Myocyte (in vitro differentiated cells): ENCODE data around the gene WBP4. TPM values are rescaled to one million over a fixed set of nuclear protein-coding genes. Genes with fewer than 3 reads are reported as not detected.
A peak's percentile ranks its signal among the peaks of the same experiment; 100 is the strongest.
"Not testable (repeated sequence)": the region's sequence is repeated elsewhere in the genome, so short reads cannot be mapped to it uniquely, and the experiment has no call there.

ENCODE experiments used
- DNase-seq: peaks from one replicate; pipeline ENCODE4 v3.0.0-alpha.2; 2012; ENCODE audit warnings: low read depth
- polyA plus RNA-seq: library from polyadenylated mRNA; unstranded; fragments of >200 nt; gene quantifications from one replicate; pipeline ENCODE4 v1.2.1, GENCODE V29; 2012; ENCODE audit warnings: missing spikeins
- total RNA-seq: library from RNA; depleted of rRNA; stranded (reverse); fragments of >200 nt; gene quantifications from 2 replicates; pipeline ENCODE4 v1.2.3, GENCODE V29; 2014

WBP4 gene
- total RNA-seq: 9.9 and 12.1 TPM in 2 replicates
- 6.3 TPM for polyA plus RNA-seq

GRCh38 chr13:41061075-41061913 lies at the start of gene WBP4:
TSS of gene WBP4 (plus strand) at chr13:41061509. CDS start at chr13:41061674, 165 bp downstream.
- DNase-seq: peak; percentile 97

DNA sequence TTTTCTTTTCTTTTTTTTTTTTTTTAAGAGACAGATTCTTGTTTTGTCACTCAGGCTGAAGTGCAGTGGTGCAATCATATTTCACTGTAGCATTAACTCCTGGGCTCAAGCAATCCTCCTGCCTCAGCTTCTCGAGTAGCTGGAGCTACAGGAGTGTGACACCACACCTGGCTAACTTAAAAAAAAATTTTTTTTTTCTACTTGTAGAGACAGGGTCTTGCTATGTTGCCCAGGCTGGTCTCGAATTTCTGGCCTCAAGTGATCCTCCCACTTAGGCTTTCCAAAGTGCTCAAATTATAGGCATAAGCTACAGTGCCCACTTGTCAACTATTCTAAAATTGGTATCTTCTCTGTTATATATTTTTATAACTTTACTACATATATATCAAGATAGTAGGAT lies 48.8 kb upstream of the WBP4 start:
- DNase-seq: no peak

GRCh38 chr13:41013835-41014234 lies 47.5 kb upstream of the WBP4 start:
- no peak for DNase-seq

- no peak for DNase-seq
Observed at GRCh38 chr13:41015920-41016319, 45.4 kb upstream of the WBP4 start.

DNA sequence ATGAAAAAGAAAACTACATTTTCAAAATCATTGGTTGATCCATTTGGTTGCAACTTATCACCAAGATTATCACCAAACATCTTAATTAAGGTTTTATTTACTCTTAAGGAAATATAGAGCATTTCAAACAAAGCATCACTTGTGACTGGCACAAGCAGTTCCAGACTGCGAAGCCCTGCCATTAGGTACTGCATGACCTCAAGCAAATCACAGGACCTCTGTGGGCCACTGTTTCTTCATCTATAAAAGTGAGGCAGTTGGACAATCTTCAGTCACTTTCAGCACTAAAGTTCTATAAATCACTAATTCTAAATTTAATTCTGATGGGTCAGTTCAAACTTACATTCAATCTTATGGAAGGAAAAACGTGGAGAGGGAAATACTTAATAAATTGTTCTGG lies 44.1 kb upstream of the WBP4 start:
- DNase-seq: no peak

GRCh38 chr13:41017817-41018601 lies 43.3 kb upstream of the WBP4 start:
- DNase-seq: no peak

- no peak for DNase-seq
Observed at GRCh38 chr13:41018602-41018948, 42.7 kb upstream of the WBP4 start.

- peak; percentile 74 for DNase-seq
Observed at GRCh38 chr13:41019011-41019487, 42.3 kb upstream of the WBP4 start, which contains the start of gene ELF1. TSS of gene ELF1 (minus strand) at chr13:41019316. CDS start at chr13:40982054, 37,262 bp downstream.

DNA sequence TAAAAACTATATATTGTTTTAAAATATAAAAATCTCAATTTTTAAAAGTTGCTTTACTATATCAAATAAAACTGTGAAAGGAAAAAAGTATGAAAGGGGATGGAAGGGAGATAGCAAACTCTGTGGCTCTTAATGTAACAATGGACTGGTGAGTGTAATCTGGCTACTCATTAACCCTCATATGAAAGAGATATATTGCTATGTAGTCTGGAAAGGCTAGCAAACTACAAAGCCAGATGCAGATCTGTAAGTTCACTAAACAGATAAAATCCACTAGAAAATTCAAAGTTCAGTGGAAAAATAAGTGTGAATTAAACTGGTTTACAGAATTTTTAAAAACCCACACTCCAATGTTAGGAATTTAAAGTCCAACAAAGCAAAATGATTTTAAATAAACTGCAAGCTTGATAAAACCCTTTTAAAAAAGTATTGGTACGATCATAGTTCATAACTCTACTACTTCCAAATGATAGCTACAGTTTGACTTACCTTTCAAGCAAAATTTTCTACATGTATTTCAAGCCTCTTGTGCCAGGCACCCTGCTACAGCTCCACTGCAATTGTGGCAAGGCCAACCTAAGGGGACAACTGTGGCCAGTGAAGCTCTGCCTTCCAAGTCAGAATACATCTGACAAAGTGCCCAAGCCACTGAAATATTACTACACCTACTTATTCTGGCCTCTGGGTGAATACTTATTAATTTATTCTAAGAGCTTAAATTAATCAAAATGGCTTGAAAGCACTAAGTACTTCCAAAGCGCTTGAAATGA lies 41.5 kb upstream of the WBP4 start:
- peak; percentile 40 for DNase-seq

DNA sequence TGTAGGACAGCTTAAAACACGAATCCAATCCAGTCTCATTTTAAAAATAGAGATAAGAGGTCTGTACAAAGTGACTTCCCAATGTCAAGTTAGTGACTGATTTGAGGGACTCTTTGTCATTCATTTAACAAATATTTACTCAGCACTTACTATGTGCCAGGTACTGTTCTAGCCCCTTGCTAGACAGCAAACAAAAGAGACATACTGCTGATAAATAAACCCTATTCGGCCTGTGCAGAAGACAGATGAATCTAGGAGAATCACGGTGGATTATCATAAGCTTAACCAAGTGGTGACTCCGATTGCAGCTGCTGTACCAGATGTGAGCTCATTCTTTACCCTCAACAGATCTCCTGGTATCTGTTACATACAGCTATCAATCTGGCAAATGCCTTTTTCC lies 35.8 kb upstream of the WBP4 start:
- DNase-seq: no peak

GRCh38 chr13:41026788-41027187 lies 34.5 kb upstream of the WBP4 start:
- DNase-seq: peak; percentile 68

DNA sequence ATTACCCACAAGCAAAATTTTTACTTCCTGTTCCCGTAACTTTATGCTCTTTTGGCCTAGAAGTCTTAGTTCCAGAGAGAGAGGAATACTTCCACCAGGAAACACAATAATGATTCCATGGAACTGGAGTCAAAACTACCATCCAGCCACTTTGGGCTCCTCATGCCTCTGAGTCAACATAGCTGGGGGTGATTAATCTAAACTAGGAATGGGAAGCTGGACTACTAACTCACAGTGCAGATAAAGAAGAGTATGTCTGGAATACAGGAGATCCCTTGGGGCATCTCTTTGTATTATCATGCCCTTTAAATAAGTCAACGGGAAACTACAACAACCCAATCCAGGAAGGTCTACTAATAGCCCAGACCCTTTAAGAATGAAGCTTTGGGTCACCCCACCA lies 33.3 kb upstream of the WBP4 start:
- no peak for DNase-seq

DNA sequence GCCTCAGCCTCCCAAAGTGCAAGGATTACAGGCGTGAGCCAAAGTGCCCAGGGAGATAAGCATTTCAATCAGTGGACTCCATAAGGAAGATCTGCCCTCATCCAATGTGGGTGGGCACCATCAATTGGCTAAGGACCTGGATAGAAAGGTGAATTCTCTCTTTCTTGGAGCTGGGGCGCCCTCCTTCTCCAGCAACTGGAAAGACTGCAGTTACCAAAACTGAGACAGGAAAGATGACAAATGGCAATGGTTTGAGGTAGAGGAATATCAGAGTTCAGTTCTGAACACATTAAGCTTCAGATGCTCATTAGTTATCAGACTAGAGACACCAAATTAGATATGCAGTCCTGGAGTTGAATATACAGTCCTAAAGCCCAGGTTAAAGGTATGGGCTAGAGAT lies 31.7 kb upstream of the WBP4 start:
- no peak for DNase-seq

DNA sequence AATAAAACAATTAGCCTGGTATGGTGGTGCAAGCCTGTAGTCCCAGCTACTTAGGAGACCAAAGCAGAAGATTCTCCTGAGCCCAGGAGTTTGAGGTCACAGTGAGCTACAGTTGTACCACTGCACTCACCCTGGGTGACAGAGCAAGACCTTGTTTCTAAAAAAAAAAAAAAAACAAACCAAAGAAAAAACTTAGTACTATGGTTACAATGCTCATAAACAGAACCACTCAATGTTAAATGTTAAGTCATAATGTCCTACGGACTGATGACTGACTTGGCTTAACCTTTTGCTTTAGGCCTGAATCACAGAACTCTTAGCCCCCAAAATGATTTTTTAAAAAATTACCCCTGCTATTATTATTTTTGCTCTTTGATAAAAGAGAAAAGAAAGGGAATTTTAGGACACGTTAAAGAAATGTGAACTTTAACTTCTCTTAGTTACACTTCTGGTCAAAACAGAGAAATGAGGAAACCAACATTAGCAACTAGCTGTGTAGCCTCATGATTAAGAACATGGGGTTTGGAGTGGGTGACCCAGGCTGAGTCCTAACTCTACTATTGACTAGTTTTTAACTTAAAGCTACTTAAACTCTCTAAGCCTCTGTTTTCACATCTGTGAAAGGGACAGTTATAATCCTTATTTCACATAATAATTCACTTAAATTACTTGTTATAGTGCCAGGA lies 28.5 kb upstream of the WBP4 start:
- no peak for DNase-seq

DNA sequence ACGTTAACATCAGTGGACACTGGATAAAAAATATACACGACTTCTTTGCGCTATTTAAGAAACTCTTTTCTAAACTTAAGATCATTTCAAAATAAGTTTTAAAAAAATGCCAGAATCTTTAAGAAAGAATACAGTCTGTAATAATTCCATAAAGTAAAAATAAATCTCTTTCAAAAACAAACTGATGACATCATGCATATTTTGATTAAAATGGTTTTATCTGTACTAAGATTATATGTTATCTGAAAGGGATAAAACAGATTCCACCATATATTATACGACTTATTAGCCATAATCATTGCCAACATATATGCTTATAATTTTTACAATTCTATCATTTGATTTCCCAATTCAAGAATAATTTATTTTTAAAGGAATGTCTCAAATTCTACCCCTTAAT lies 26.9 kb upstream of the WBP4 start:
- DNase-seq: no peak

- no peak for DNase-seq
Observed at GRCh38 chr13:41034881-41035280, 26.4 kb upstream of the WBP4 start.

GRCh38 chr13:41036557-41036956 lies 24.8 kb upstream of the WBP4 start:
- not testable (repeated sequence) for DNase-seq

DNA sequence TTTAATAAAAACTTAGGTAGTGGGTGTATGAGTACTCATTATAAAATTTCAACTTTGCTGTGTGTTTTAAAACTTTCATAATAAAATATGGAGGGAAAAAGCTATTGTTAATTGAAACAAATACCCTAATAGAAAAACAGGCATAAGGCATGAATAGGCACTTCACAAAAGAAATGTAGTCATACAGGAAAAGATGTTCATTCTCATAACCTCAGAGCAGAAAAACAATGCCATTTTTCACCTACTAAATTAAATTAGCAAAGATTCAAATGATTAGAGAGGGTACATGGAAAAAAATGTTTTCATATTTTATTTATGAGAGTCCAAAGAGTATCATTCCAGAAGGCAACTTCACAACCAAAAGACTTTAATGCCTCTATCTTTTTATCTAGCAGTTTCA lies 21.6 kb upstream of the WBP4 start:
- no peak for DNase-seq

GRCh38 chr13:41040584-41041334 lies 20.6 kb upstream of the WBP4 start:
- DNase-seq: no peak

DNA sequence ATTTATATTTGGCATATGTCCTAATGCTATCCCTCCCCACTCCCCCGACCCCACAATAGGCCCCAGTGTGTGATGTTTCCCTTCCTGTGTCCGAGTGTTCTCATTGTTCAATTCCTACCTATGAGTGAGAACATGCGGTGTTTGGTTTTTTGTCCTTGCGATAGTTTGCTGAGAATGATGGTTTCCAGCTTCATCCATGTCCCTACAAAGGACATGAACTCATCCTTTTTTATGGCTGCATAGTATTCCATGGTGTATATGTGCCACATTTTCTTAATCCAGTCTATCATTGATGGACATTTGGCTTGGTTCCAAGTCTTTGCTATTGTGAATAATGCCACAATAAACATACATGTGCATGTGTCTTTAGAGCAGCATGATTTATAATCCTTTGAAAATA lies 18.9 kb upstream of the WBP4 start:
- DNase-seq: not testable (repeated sequence)
